Breast epithelium (tissue), 3 donors: ENCODE data around the gene ADPRHL1.

ENCODE experiments used
- CTCF ChIP-seq, 3 donors: fragments of 450-650 bp; IDR thresholded peaks; one replicate each; pipeline ENCODE4 v1.5.1; 2016 to 2017; ENCODE audit warnings: antibody characterized with exemption in 3 of 3, mild to moderate bottlenecking in 3 of 3, moderate library complexity in 3 of 3
- POLR2AphosphoS5 ChIP-seq, 3 donors: sonication (generic); formaldehyde crosslinking; IDR thresholded peaks; one replicate each; pipeline ENCODE4 v1.6.1; 2017; ENCODE audit warnings: antibody characterized with exemption in 3 of 3

GRCh38 chr13:113407103-113407530 lies 46.2 kb downstream of the ADPRHL1 start:
- TF ChIP-seq CTCF (IDR thresholded peaks at IDR 0.05) (no peak), POLR2AphosphoS5 (IDR thresholded peaks at IDR 0.05) (no peak)
